Endodermal cell (in vitro differentiated cells): ENCODE measurements around the gene CHN2. TPM values are rescaled to one million over a fixed set of nuclear protein-coding genes. Genes with fewer than 3 reads are reported as not detected.

Experiments used
- DNase-seq: peaks from one replicate; pipeline ENCODE4 v3.0.0-alpha.2; 2017
- H3K27ac ChIP-seq: 2 replicates; pipeline ENCODE4 v1.5.1; 2013; ENCODE audit warnings: mild to moderate bottlenecking, low read depth, low read length, moderate library complexity
- H3K27me3 ChIP-seq: 2 replicates; pipeline ENCODE4 v1.6.1; 2013; ENCODE audit warnings: mild to moderate bottlenecking, low read length, moderate library complexity; ENCODE audit not compliant: insufficient read depth, control insufficient read depth, poor library complexity, severe bottlenecking
- H3K36me3 ChIP-seq: 2 replicates; pipeline ENCODE4 v1.7.0; 2013; ENCODE audit warnings: mild to moderate bottlenecking, low read length, moderate library complexity; ENCODE audit not compliant: control insufficient read depth, insufficient read depth
- H3K4me1 ChIP-seq: one replicate; pipeline ENCODE4 v1.7.0; 2013; ENCODE audit warnings: low read length; ENCODE audit not compliant: control insufficient read depth, insufficient read depth
- H3K4me3 ChIP-seq: 2 replicates; pipeline ENCODE4 v1.5.1; 2013; ENCODE audit warnings: mild to moderate bottlenecking, low read length, moderate library complexity
- H3K9ac ChIP-seq: 2 replicates; pipeline ENCODE4 v1.6.1; 2013; ENCODE audit warnings: mild to moderate bottlenecking, low read length, moderate library complexity; ENCODE audit not compliant: poor library complexity, severe bottlenecking; ENCODE audit errors: extremely low read depth
- H3K9me3 ChIP-seq: 2 replicates; pipeline ENCODE4 v1.6.1; 2013; ENCODE audit warnings: mild to moderate bottlenecking, low read length, moderate library complexity; ENCODE audit not compliant: control insufficient read depth
- H3K27ac Mint-ChIP-seq: 2 replicates; pipeline ENCODE4 v1.8.0; 2020; ENCODE audit warnings: mixed read lengths
- H3K27me3 Mint-ChIP-seq: 2 replicates; pipeline ENCODE4 v1.8.0; 2021; ENCODE audit warnings: mild to moderate bottlenecking, mixed read lengths; ENCODE audit not compliant: insufficient read depth
- H3K36me3 Mint-ChIP-seq: 2 replicates; pipeline ENCODE4 v1.8.0; 2020; ENCODE audit warnings: low read depth, mixed read lengths
- H3K4me1 Mint-ChIP-seq: 2 replicates; pipeline ENCODE4 v1.8.0; 2020; ENCODE audit warnings: mixed read lengths
- H3K4me3 Mint-ChIP-seq: 2 replicates; pipeline ENCODE4 v1.8.0; 2020; ENCODE audit warnings: mild to moderate bottlenecking, moderate library complexity, mixed read lengths
- H3K9me3 Mint-ChIP-seq: 2 replicates; pipeline ENCODE4 v1.8.0; 2020; ENCODE audit warnings: mild to moderate bottlenecking, mixed read lengths
- WGBS, 2 experiments: methylation state at CpG; one replicate each; pipeline versions ENCODE4 v1.1.5 to v1.1.7; 2013; ENCODE audit warnings: missing lambda C conversion rate in 2 of 2, mixed read lengths in 1 of 2; ENCODE audit not compliant: insufficient coverage in 1 of 2, insufficient read length in 1 of 2; 5-methylcytosine and 5-hydroxymethylcytosine counted together
- total RNA-seq, 2 donors: library from RNA; stranded (reverse); fragmentation: NEBNext Ultra II Directional in 1 of 2; extraction: Animal tissue kit (Norgen Biotek cat#: 25700) in 1 of 2; gene quantifications; 2 replicates in 1 of 2; 3 replicates in 1 of 2; pipeline ENCODE4 v1.2.1, GENCODE V29; 2021
- TF ChIP-seq, protein P1 (sequence below): fragments of 200-600 bp; sonication (generic); conservative IDR thresholded peaks from 2 replicates; pipeline ENCODE4 v1.5.0; 2021; ENCODE audit warnings: antibody characterized with exemption, mild to moderate bottlenecking

Gene CHN2
- total RNA-seq, 2 donors from 2014 or later = 14.0 to 14.1 TPM

DNA sequence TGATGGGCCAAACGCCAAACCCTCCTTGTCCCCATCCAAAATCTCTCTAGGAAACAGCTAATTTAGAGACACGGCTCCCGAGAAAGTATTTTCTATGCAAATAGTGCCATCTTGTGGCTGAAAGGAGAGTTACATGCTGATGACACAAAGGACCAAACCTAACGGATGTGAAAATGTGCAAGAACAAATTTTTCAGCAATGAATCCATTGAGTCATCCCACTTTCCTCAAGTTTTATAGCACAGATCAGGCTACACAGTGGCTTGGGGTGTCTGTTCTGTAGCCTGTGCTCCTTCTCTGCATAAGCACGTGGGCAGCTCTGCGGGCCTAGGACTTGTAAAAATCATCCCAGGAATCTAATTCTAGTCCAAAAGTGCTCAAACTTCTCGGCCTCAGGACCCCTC is 214.3 kb downstream of the CHN2 start:
- no peaks in the 10 kb centered on the region for H3K9me3 ChIP-seq
- H3K27me3 ChIP-seq = no peaks in the 10 kb centered on the region
- Mint-ChIP-seq H3K9me3 (no peaks in the 10 kb centered on the region), H3K27me3 (peaks cover 2% of the 10 kb centered on the region), H3K27ac (no peak overlapping the region), H3K4me3 (no peak overlapping the region), H3K4me1 (no peaks in the 10 kb centered on the region), H3K36me3 (no peaks in the 10 kb centered on the region)
- H3K4me1 ChIP-seq = no peaks in the 10 kb centered on the region
- no peak overlapping the region for H3K27ac ChIP-seq
- TF ChIP-seq, protein P1, sequence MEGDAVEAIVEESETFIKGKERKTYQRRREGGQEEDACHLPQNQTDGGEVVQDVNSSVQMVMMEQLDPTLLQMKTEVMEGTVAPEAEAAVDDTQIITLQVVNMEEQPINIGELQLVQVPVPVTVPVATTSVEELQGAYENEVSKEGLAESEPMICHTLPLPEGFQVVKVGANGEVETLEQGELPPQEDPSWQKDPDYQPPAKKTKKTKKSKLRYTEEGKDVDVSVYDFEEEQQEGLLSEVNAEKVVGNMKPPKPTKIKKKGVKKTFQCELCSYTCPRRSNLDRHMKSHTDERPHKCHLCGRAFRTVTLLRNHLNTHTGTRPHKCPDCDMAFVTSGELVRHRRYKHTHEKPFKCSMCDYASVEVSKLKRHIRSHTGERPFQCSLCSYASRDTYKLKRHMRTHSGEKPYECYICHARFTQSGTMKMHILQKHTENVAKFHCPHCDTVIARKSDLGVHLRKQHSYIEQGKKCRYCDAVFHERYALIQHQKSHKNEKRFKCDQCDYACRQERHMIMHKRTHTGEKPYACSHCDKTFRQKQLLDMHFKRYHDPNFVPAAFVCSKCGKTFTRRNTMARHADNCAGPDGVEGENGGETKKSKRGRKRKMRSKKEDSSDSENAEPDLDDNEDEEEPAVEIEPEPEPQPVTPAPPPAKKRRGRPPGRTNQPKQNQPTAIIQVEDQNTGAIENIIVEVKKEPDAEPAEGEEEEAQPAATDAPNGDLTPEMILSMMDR = peak; percentile 90
- no peak overlapping the region for H3K4me3 ChIP-seq
- no peak overlapping the region for H3K9ac ChIP-seq
- no peaks in the 10 kb centered on the region for H3K36me3 ChIP-seq
- DNase-seq = peak; percentile 84
- 34 to 56% methylated on average over 2 to 7 of the region's 7 CpGs for WGBS, 2 experiments

DNA sequence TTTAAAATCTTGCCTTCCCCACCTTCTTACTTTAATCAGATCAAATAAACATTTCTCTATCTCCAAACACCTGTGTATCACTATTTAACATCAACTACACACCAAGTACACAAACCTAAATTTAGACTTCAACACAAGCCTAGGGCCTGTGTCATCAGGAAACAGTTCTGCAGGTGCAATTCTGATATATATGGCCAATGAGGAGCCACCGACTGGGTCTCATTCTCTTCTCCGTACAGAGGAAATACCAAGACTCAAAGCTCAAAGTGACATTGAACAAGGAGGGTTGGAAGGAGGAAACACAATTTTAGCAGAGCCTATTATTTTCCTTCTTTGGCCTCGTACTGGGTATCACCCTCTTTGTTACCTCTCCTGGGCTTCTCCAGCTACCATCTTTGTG is 216.4 kb downstream of the CHN2 start:
- Histone ChIP-seq H3K36me3 (no peaks in the 10 kb centered on the region), H3K27ac (no peak overlapping the region), H3K27me3 (no peaks in the 10 kb centered on the region), H3K4me3 (no peak overlapping the region), H3K4me1 (no peaks in the 10 kb centered on the region), H3K9me3 (no peaks in the 10 kb centered on the region), H3K9ac (no peak overlapping the region)
- H3K36me3 Mint-ChIP-seq = no peaks in the 10 kb centered on the region
- no peak for DNase-seq
- TF ChIP-seq, protein P1 = no peak
- H3K9me3 Mint-ChIP-seq = no peaks in the 10 kb centered on the region
- no peak overlapping the region for H3K4me3 Mint-ChIP-seq
- H3K4me1 Mint-ChIP-seq = no peaks in the 10 kb centered on the region
- WGBS, 2 experiments = 92 to 100% methylated on average over 2 to 3 of the region's 3 CpGs
- peaks cover 2% of the 10 kb centered on the region for H3K27me3 Mint-ChIP-seq
- H3K27ac Mint-ChIP-seq = no peak overlapping the region

DNA sequence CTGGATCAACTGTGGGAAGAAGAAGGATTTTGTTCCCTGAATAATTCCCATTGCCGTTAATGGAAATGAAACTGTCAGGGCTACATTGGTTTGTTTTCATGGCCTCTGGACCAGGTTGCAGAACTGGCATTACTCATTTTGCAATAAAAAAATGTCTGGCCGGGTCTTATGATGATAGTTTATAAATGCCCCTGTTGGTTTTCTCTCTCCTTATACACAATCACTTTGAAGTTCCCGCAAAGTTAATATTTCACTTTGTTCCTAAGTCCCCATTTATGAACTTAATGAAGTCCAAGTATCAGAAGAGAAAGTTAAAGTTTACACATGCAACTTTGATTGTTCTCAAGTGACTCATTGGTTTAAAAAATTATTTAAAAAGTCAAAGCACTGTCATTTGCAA is 218.3 kb downstream of the CHN2 start:
- no peak overlapping the region for H3K27ac Mint-ChIP-seq
- WGBS, 2 experiments = 90 to 96% methylated on average over 2 to 3 of the region's 3 CpGs
- no peak overlapping the region for H3K4me3 ChIP-seq
- peaks cover 2% of the 10 kb centered on the region for H3K27me3 Mint-ChIP-seq
- no peak for DNase-seq
- H3K27ac ChIP-seq = no peak overlapping the region
- H3K9ac ChIP-seq = no peak overlapping the region
- H3K4me3 Mint-ChIP-seq = no peak overlapping the region
- no peaks in the 10 kb centered on the region for H3K9me3 ChIP-seq
- H3K9me3 Mint-ChIP-seq = no peaks in the 10 kb centered on the region
- H3K27me3 ChIP-seq = no peaks in the 10 kb centered on the region
- no peaks in the 10 kb centered on the region for H3K4me1 ChIP-seq
- no peaks in the 10 kb centered on the region for H3K36me3 Mint-ChIP-seq
- TF ChIP-seq, protein P1 = no peak
- H3K4me1 Mint-ChIP-seq = no peaks in the 10 kb centered on the region
- H3K36me3 ChIP-seq = no peaks in the 10 kb centered on the region
